Endodermal cell (in vitro differentiated cells): ENCODE measurements around the gene TPSAB1. TPM values are rescaled to one million over a fixed set of nuclear protein-coding genes. Genes with fewer than 3 reads are reported as not detected.

ENCODE experiments used
- DNase-seq: peaks from one replicate; pipeline ENCODE4 v3.0.0-alpha.2; 2017
- H3K27ac ChIP-seq: 2 replicates; pipeline ENCODE4 v1.5.1; 2013; ENCODE audit warnings: mild to moderate bottlenecking, low read depth, low read length, moderate library complexity
- H3K27me3 ChIP-seq: 2 replicates; pipeline ENCODE4 v1.6.1; 2013; ENCODE audit warnings: mild to moderate bottlenecking, low read length, moderate library complexity; ENCODE audit not compliant: insufficient read depth, control insufficient read depth, poor library complexity, severe bottlenecking
- H3K36me3 ChIP-seq: 2 replicates; pipeline ENCODE4 v1.7.0; 2013; ENCODE audit warnings: mild to moderate bottlenecking, low read length, moderate library complexity; ENCODE audit not compliant: control insufficient read depth, insufficient read depth
- H3K4me1 ChIP-seq: one replicate; pipeline ENCODE4 v1.7.0; 2013; ENCODE audit warnings: low read length; ENCODE audit not compliant: control insufficient read depth, insufficient read depth
- H3K4me3 ChIP-seq: 2 replicates; pipeline ENCODE4 v1.5.1; 2013; ENCODE audit warnings: mild to moderate bottlenecking, low read length, moderate library complexity
- H3K9ac ChIP-seq: 2 replicates; pipeline ENCODE4 v1.6.1; 2013; ENCODE audit warnings: mild to moderate bottlenecking, low read length, moderate library complexity; ENCODE audit not compliant: poor library complexity, severe bottlenecking; ENCODE audit errors: extremely low read depth
- H3K9me3 ChIP-seq: 2 replicates; pipeline ENCODE4 v1.6.1; 2013; ENCODE audit warnings: mild to moderate bottlenecking, low read length, moderate library complexity; ENCODE audit not compliant: control insufficient read depth
- H3K27ac Mint-ChIP-seq: 2 replicates; pipeline ENCODE4 v1.8.0; 2020; ENCODE audit warnings: mixed read lengths
- H3K27me3 Mint-ChIP-seq: 2 replicates; pipeline ENCODE4 v1.8.0; 2021; ENCODE audit warnings: mild to moderate bottlenecking, mixed read lengths; ENCODE audit not compliant: insufficient read depth
- H3K36me3 Mint-ChIP-seq: 2 replicates; pipeline ENCODE4 v1.8.0; 2020; ENCODE audit warnings: low read depth, mixed read lengths
- H3K4me1 Mint-ChIP-seq: 2 replicates; pipeline ENCODE4 v1.8.0; 2020; ENCODE audit warnings: mixed read lengths
- H3K4me3 Mint-ChIP-seq: 2 replicates; pipeline ENCODE4 v1.8.0; 2020; ENCODE audit warnings: mild to moderate bottlenecking, moderate library complexity, mixed read lengths
- H3K9me3 Mint-ChIP-seq: 2 replicates; pipeline ENCODE4 v1.8.0; 2020; ENCODE audit warnings: mild to moderate bottlenecking, mixed read lengths
- CTCF ChIP-seq: fragments of 200-600 bp; sonication (generic); conservative IDR thresholded peaks from 2 replicates; pipeline ENCODE4 v1.5.0; 2021; ENCODE audit warnings: antibody characterized with exemption, mild to moderate bottlenecking
- WGBS, 2 experiments: methylation state at CpG; one replicate each; pipeline versions ENCODE4 v1.1.5 to v1.1.7; 2013; ENCODE audit warnings: missing lambda C conversion rate in 2 of 2, mixed read lengths in 1 of 2; ENCODE audit not compliant: insufficient coverage in 1 of 2, insufficient read length in 1 of 2; 5-methylcytosine and 5-hydroxymethylcytosine counted together
- total RNA-seq, 2 donors: library from RNA; stranded (reverse); fragmentation: NEBNext Ultra II Directional in 1 of 2; extraction: Animal tissue kit (Norgen Biotek cat#: 25700) in 1 of 2; gene quantifications; 2 replicates in 1 of 2; 3 replicates in 1 of 2; pipeline ENCODE4 v1.2.1, GENCODE V29; 2021

TPSAB1 gene
- total RNA-seq, 2 donors from 2014 or later, result not detected

- Histone ChIP-seq H3K9ac (no peak overlapping the region), H3K27ac (no peak overlapping the region), H3K9me3 (no peaks in the 10 kb centered on the region), H3K4me3 (no peak overlapping the region), H3K27me3 (no peaks in the 10 kb centered on the region), H3K36me3 (peaks cover 7% of the 10 kb centered on the region), H3K4me1 (no peaks in the 10 kb centered on the region)
- no peak for TF ChIP-seq CTCF
- no peaks in the 10 kb centered on the region for H3K9me3 Mint-ChIP-seq
- H3K36me3 Mint-ChIP-seq, result peaks cover 11% of the 10 kb centered on the region
- DNase-seq, result no peak
- H3K27me3 Mint-ChIP-seq, result no peaks in the 10 kb centered on the region
- no peaks in the 10 kb centered on the region for H3K4me1 Mint-ChIP-seq
- 89 to 97% methylated on average over 8 to 23 of the region's 23 CpGs for WGBS, 2 experiments
- H3K27ac Mint-ChIP-seq, result no peak overlapping the region
- no peak overlapping the region for H3K4me3 Mint-ChIP-seq
These were observed 30.0 kb upstream of the TPSAB1 start for GRCh38 chr16:1210461-1210860.

- Mint-ChIP-seq H3K36me3 (peaks cover 10% of the 10 kb centered on the region), H3K27ac (no peak overlapping the region), H3K27me3 (no peaks in the 10 kb centered on the region), H3K4me1 (no peaks in the 10 kb centered on the region), H3K9me3 (no peaks in the 10 kb centered on the region), H3K4me3 (no peak overlapping the region)
- Histone ChIP-seq H3K27me3 (no peaks in the 10 kb centered on the region), H3K36me3 (peaks cover 7% of the 10 kb centered on the region), H3K27ac (no peak overlapping the region), H3K4me1 (no peaks in the 10 kb centered on the region), H3K9me3 (no peaks in the 10 kb centered on the region), H3K9ac (no peak overlapping the region), H3K4me3 (no peak overlapping the region)
- WGBS, 2 experiments, result 94 to 95% methylated on average over 39 to 65 of the region's 65 CpGs
- DNase-seq, result no peak
- no peak for TF ChIP-seq CTCF
These were observed 28.8 kb upstream of the TPSAB1 start for GRCh38 chr16:1211451-1212268.

- Mint-ChIP-seq H3K4me1 (no peaks in the 10 kb centered on the region), H3K36me3 (peaks cover 10% of the 10 kb centered on the region), H3K27ac (no peak overlapping the region), H3K9me3 (no peaks in the 10 kb centered on the region), H3K4me3 (no peak overlapping the region), H3K27me3 (no peaks in the 10 kb centered on the region)
- DNase-seq, result no peak
- Histone ChIP-seq H3K36me3 (no peaks in the 10 kb centered on the region), H3K4me3 (no peak overlapping the region), H3K27ac (no peak overlapping the region), H3K27me3 (no peaks in the 10 kb centered on the region), H3K4me1 (no peaks in the 10 kb centered on the region), H3K9ac (no peak overlapping the region), H3K9me3 (no peaks in the 10 kb centered on the region)
- WGBS, 2 experiments, result 95 to 97% methylated on average over 24 to 40 of the region's 40 CpGs
- no peak for TF ChIP-seq CTCF
These were observed 27.8 kb upstream of the TPSAB1 start for GRCh38 chr16:1212616-1213194.
